Endothelial cell of umbilical vein (primary cell): Measurements from ENCODE around the gene PCGF3. TPM values are rescaled to one million over a fixed set of nuclear protein-coding genes. Genes with fewer than 3 reads are reported as not detected.

ENCODE experiments used
- BruUV-seq: library from RNA; stranded (reverse); fragments of 400-500 nt; replicated peaks from 2 replicates; lab custom pipeline; 2021; lab: Mats Ljungman, UMichigan
- CTCF ChIA-PET: fragments of 300-600, 350-600 bp; sonication (Branson Sonifier 250); formaldehyde crosslinking; loops from one replicate; lab custom pipeline; 2021; ENCODE audit warnings: antibody characterized with exemption, inconsistent platforms; lab: Charles Lee
- POLR2A ChIA-PET: fragments of 300-600, 350-600 bp; sonication (Branson Sonifier 250); formaldehyde crosslinking; loops from one replicate; lab custom pipeline; 2021; ENCODE audit warnings: antibody characterized with exemption, inconsistent platforms; lab: Charles Lee
- DNase-seq: peaks from one replicate; pipeline ENCODE4 v3.0.0-alpha.2; 2011; ENCODE audit warnings: low read depth, low spot score
- FAIRE-seq: peaks from 2 replicates; lab custom pipeline; 2011; peaks lifted over from hg19 to GRCh38; lab: Jason Lieb, UNC
- H2AFZ ChIP-seq: 2 replicates; pipeline ENCODE4 v1.6.0; 2012; ENCODE audit warnings: low read depth, low read length, control low read depth, inconsistent platforms
- H3K27ac ChIP-seq: 2 replicates; pipeline ENCODE4 v1.5.1; 2011; ENCODE audit warnings: low read depth, mild to moderate bottlenecking, control low read depth, low read length, moderate library complexity; ENCODE audit not compliant: insufficient read depth
- H3K27me3 ChIP-seq, 2 experiments: 2 replicates each; pipeline versions ENCODE4 v1.6.0 to v1.6.1; 2011; ENCODE audit warnings: low read length in 2 of 2, mixed read lengths in 1 of 2; ENCODE audit not compliant: control insufficient read depth in 2 of 2, insufficient read depth in 2 of 2
- H3K36me3 ChIP-seq, 2 experiments: 2 replicates in 1 of 2; 3 replicates in 1 of 2; pipeline ENCODE4 v1.5.1; 2011; ENCODE audit warnings: low read length in 2 of 2, mild to moderate bottlenecking in 1 of 2, moderate library complexity in 1 of 2; ENCODE audit not compliant: control insufficient read depth in 2 of 2, insufficient read depth in 2 of 2; ENCODE audit errors: extremely low read depth in 1 of 2
- H3K4me1 ChIP-seq: 3 replicates; pipeline ENCODE4 v1.5.1; 2011; ENCODE audit warnings: mild to moderate bottlenecking, low read length; ENCODE audit not compliant: control insufficient read depth, insufficient read depth; ENCODE audit errors: extremely low read depth
- H3K4me2 ChIP-seq: 2 replicates; pipeline ENCODE4 v1.6.1; 2011; ENCODE audit warnings: low read length, control low read depth, mixed read lengths; ENCODE audit not compliant: insufficient read depth
- H3K4me3 ChIP-seq, 3 experiments: fragments of 200-600 bp in 1 of 3; sonication (generic), shearing (Covaris generic) in 1 of 3; replicated peaks in 1 of 3; 2 replicates each; pipeline ENCODE4 v1.5.1; 2011 to 2016; ENCODE audit warnings: control low read depth in 3 of 3, low read length in 3 of 3, mild to moderate bottlenecking in 2 of 3, inconsistent platforms in 1 of 3, low read depth in 1 of 3, moderate library complexity in 1 of 3; ENCODE audit not compliant: insufficient read depth in 1 of 3
- H3K79me2 ChIP-seq: 2 replicates; pipeline ENCODE4 v1.6.0; 2012; ENCODE audit warnings: low read length, inconsistent platforms; ENCODE audit not compliant: control insufficient read depth, insufficient read depth
- H3K9ac ChIP-seq: replicated peaks from 2 replicates; pipeline ENCODE3; 2011; ENCODE audit warnings: low read length, control low read depth; ENCODE audit not compliant: insufficient read depth; ENCODE audit errors: extremely low read depth
- H3K9me1 ChIP-seq: replicated peaks from 3 replicates; pipeline ENCODE4 v1.6.0; 2011; ENCODE audit warnings: mild to moderate bottlenecking, low read length; ENCODE audit not compliant: control insufficient read depth, insufficient read depth; ENCODE audit errors: extremely low read depth
- H3K9me3 ChIP-seq: replicated peaks from 2 replicates; pipeline ENCODE4 v1.5.1; 2012; ENCODE audit warnings: low read length, inconsistent platforms; ENCODE audit not compliant: control insufficient read depth, insufficient read depth
- H4K20me1 ChIP-seq: replicated peaks from 2 replicates; pipeline ENCODE3; 2011; ENCODE audit warnings: mild to moderate bottlenecking, low read length; ENCODE audit not compliant: control insufficient read depth, insufficient read depth; ENCODE audit errors: extremely low read depth
- CTCF ChIP-seq, 2 donors: IDR thresholded peaks; 1 replicate in 1 of 2; 2 replicates in 1 of 2; pipeline ENCODE4 v1.5.1; 2011; ENCODE audit warnings: low read length in 2 of 2, mild to moderate bottlenecking in 2 of 2, moderate library complexity in 2 of 2, control low read depth in 1 of 2, inconsistent platforms in 1 of 2, low read depth in 1 of 2; ENCODE audit not compliant: insufficient read depth in 1 of 2; ENCODE audit errors: extremely low read depth in 1 of 2
- EZH2 ChIP-seq: IDR thresholded peaks from 2 replicates; pipeline ENCODE4 v1.6.1; 2012; ENCODE audit warnings: borderline replicate concordance, low read depth, mild to moderate bottlenecking, moderate library complexity, low read length, inconsistent platforms; ENCODE audit not compliant: severe bottlenecking
- FOS ChIP-seq: IDR thresholded peaks from 2 replicates; pipeline ENCODE4 v1.6.1; 2011; ENCODE audit warnings: mild to moderate bottlenecking, low read length, moderate library complexity, borderline replicate concordance; ENCODE audit not compliant: insufficient read depth
- GATA2 ChIP-seq: IDR thresholded peaks from 2 replicates; pipeline ENCODE4 v1.7.0; 2011; ENCODE audit warnings: low read depth, mild to moderate bottlenecking, moderate library complexity, mixed read lengths, low read length; ENCODE audit not compliant: insufficient read length, insufficient read depth
- JUN ChIP-seq: IDR thresholded peaks from 2 replicates; pipeline ENCODE4 v1.6.1; 2011; ENCODE audit warnings: borderline replicate concordance, low read depth; ENCODE audit not compliant: insufficient read length, insufficient read depth
- MAX ChIP-seq: IDR thresholded peaks from 2 replicates; pipeline ENCODE4 v1.6.1; 2011; ENCODE audit not compliant: insufficient read depth, insufficient read length
- MYC ChIP-seq: IDR thresholded peaks from one replicate; pipeline ENCODE4 v1.6.1; 2011; ENCODE audit warnings: mild to moderate bottlenecking, low read depth, low read length
- POLR2A ChIP-seq: IDR thresholded peaks from 2 replicates; pipeline ENCODE4 v1.6.1; 2012; ENCODE audit warnings: low read depth, mild to moderate bottlenecking, control low read depth, low read length
- POLR2AphosphoS5 ChIP-seq: IDR thresholded peaks from 2 replicates; pipeline ENCODE4 v1.6.1; 2012; ENCODE audit warnings: low read depth, mild to moderate bottlenecking, control low read depth, low read length, moderate library complexity; ENCODE audit not compliant: insufficient read depth
- dilution Hi-C: fragments of 300-500 bp; cut with MboI; formaldehyde crosslinking; loops from one replicate; pipeline ENCODE4 v1.15.0; 2019; ENCODE audit warnings: low sequenced_read_pairs; ENCODE audit not compliant: extremely low pct_ligation_motif_present
- intact Hi-C: fragments of 100-400 bp; cut with micrococcal nuclease; formaldehyde crosslinking; loops from one replicate; pipeline ENCODE4 v1.10.0; 2022
- polyA plus RNA-seq, 4 experiments: library from polyadenylated mRNA; depleted of rRNA in 3 of 4; stranded (reverse) in 3 of 4; unstranded in 1 of 4; fragments of >200 nt; gene quantifications; 2 replicates each; pipeline versions ENCODE4 v1.2.1 to v1.2.3, GENCODE V29; 2011 to 2012; ENCODE audit warnings: missing spikeins in 1 of 4
- total RNA-seq: library from RNA; stranded (reverse); gene quantifications from 2 replicates; pipeline ENCODE4 v1.2.3, GENCODE V29; 2021

PCGF3 gene
- total and polyA plus RNA-seq, 2 donors (not counting 3 experiments of a cell fraction or from before 2014, with no cell fraction given) = 70.2 to 91.8 TPM

DNA sequence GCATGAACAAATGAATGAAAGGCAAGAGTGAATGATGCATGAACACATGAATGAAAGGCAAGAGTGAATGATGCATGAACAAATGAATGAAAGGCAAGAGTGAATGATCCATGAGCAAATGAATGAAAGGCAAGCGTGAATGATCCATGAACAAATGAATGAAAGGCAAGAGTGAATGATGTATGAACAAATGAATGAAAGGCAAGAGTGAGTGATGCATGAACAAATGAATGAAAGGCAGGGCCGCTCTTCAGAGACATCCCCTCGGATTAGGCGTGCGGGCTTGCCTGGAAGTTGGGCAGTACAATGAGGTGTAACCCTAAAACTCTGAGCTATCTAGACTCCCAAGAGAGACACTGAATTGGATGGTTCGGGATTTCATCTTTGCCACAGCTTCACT is 3.7 kb downstream of the PCGF3 start:
- no peak overlapping the region for H3K9ac ChIP-seq
- peaks cover 2 to 6% of the 10 kb centered on the region in 2 experiments for H3K36me3 ChIP-seq
- H3K79me2 ChIP-seq = peaks cover 77% of the 10 kb centered on the region
- TF ChIP-seq MYC (no peak), EZH2 (no peak), CTCF (IDR thresholded peaks at IDR 0.05; ENCODE audit: extremely low read depth in 1 of 2, insufficient read depth in 1 of 2, low read depth in 1 of 2, low read length in 2 of 2) (no peak), POLR2AphosphoS5 (no peak), MAX (no peak), POLR2A (no peak), JUN (no peak), FOS (no peak), GATA2 (no peak)
- dilution Hi-C loops (no loop called here), intact Hi-C loops (no loop called here)
- no peak overlapping the region for H3K27ac ChIP-seq
- H3K27me3 ChIP-seq = no peaks in the 10 kb centered on the region
- no peak overlapping the region for H2AFZ ChIP-seq
- no peaks in the 10 kb centered on the region for H3K9me3 ChIP-seq
- H3K4me2 ChIP-seq = no peak overlapping the region
- no peaks in the 10 kb centered on the region for H3K9me1 ChIP-seq
- DNase-seq (no peak), FAIRE-seq (no peak)
- H3K4me3 ChIP-seq = no peak overlapping the region
- BruUV-seq = no TSS peak
- ChIA-PET CTCF (interaction anchor here (0.6 to 1.7 kb wide), 3 partner anchors 10 to 25 kb away, joined by 3 to 9 read pairs (median 4); no protein-coding TSS in a partner anchor), POLR2A (no interaction called here)
- H3K4me1 ChIP-seq = peaks cover 14% of the 10 kb centered on the region
- H4K20me1 ChIP-seq = peaks cover 8% of the 10 kb centered on the region
